Nephron progenitor cell (in vitro differentiated cells): ENCODE measurements around the gene CACNA1G.

ENCODE experiments used
- DNase-seq: peaks from one replicate; pipeline ENCODE4 v3.0.0; 2021
- H3K27ac Mint-ChIP-seq: 2 replicates; pipeline ENCODE4 v1.8.0; 2021; ENCODE audit warnings: mild to moderate bottlenecking, moderate library complexity, mixed read lengths
- H3K27me3 Mint-ChIP-seq: 2 replicates; pipeline ENCODE4 v1.8.0; 2021; ENCODE audit warnings: mild to moderate bottlenecking, low read depth, mixed read lengths; ENCODE audit not compliant: poor library complexity
- H3K36me3 Mint-ChIP-seq: 2 replicates; pipeline ENCODE4 v1.8.0; 2021; ENCODE audit warnings: low read depth, mixed read lengths
- H3K4me1 Mint-ChIP-seq: 2 replicates; pipeline ENCODE4 v1.8.0; 2021; ENCODE audit warnings: mixed read lengths
- H3K4me3 Mint-ChIP-seq: 2 replicates; pipeline ENCODE4 v1.8.0; 2021; ENCODE audit warnings: mild to moderate bottlenecking, moderate library complexity, mixed read lengths
- H3K9me3 Mint-ChIP-seq: 2 replicates; pipeline ENCODE4 v1.8.0; 2021; ENCODE audit warnings: mild to moderate bottlenecking, moderate library complexity, mixed read lengths
- CTCF ChIP-seq: fragments of 200-600 bp; sonication (generic); IDR thresholded peaks from 2 replicates; pipeline ENCODE4 v1.5.0; 2021; ENCODE audit warnings: antibody characterized with exemption

CACNA1G gene

DNA sequence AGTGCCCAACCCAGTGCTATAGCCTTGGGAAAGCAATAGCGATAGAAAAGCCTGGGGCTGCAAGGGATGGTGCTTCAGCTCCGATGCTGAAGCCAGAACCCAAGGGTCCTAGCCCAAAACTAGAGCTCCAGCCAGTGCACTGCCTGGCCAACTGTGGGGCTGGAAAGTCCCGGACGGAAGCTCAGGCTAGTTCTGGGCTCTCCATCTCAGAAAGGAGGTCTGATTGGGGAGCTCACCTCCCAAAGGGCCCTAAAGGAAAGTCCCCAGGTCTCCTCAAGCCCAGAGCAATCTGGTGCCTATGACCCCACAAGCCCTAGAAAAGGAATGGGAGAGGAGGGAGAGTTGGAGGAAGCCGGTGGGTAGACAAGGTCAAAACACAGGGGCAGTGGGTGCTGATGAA, 72.1 kb downstream of the CACNA1G start:
- Mint-ChIP-seq H3K27ac (no peak overlapping the region), H3K27me3 (peaks cover 79% of the 10 kb centered on the region), H3K9me3 (no peaks in the 10 kb centered on the region), H3K36me3 (no peaks in the 10 kb centered on the region), H3K4me1 (peaks cover 44% of the 10 kb centered on the region), H3K4me3 (no peak overlapping the region)
- no peak for TF ChIP-seq CTCF
- no peak for DNase-seq

- Mint-ChIP-seq H3K4me1 (peaks cover 41% of the 10 kb centered on the region), H3K27ac (no peak overlapping the region), H3K9me3 (no peaks in the 10 kb centered on the region), H3K27me3 (peaks cover 89% of the 10 kb centered on the region), H3K36me3 (no peaks in the 10 kb centered on the region), H3K4me3 (peak overlapping the region; percentile 9)
- DNase-seq, result no peak
- no peak for TF ChIP-seq CTCF
These were observed 73.2 kb downstream of the CACNA1G start for GRCh38 chr17:50633683-50634082.

- no peak for TF ChIP-seq CTCF
- Mint-ChIP-seq H3K4me1 (peaks cover 34% of the 10 kb centered on the region), H3K27ac (no peak within 1 kb of the TSS), H3K4me3 (peak within 1 kb of the TSS; percentile 36), H3K36me3 (no peaks in the 10 kb centered on the region), H3K9me3 (no peaks in the 10 kb centered on the region), H3K27me3 (peaks cover 93% of the 10 kb centered on the region)
- DNase-seq, result peak; percentile 62
These were observed 73.9 kb downstream of the CACNA1G start, which contains the start of gene ABCC3 for GRCh38 chr17:50634224-50634914. Gene ABCC3, plus strand, starts transcription at chr17:50634881. Its CDS starts 56 bp downstream, at chr17:50634937.

DNA sequence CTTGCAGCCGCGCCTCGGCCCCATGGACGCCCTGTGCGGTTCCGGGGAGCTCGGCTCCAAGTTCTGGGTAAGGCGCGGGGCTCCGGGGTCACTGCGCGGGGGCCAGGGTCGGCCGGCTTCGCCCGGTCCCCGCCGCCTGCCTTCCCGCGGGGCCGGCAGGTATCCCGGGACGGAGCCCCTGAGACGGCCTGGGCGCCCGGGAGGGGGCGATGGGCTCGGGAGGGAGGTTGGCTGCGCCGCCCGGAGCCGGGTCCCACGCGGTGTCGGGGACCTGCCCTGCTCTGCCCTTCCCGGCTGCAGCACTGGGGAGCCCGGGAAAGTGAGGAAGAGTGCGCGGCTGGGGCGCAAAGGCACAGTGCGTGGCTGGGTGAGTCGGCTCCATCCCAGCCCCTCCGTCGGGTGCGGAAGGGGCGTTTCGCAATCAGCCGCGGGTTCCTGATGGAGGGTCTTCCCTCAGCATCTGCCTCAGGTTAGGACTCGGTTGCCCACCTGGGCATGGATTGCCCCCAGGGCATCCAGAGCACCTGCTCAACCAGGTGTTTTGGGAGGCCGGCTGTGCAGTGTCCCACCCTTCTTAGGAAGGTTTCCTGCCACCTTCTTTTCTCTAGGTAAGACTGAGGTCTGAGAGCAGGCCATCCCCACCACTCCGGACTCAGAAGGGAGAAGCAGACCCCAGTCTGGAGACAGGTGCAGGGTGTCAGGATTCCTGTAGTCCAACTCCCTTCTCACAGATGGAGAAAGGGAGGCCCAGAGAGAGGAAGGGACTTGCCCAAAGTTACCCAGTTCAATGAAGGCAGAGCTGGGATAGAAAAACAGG, 74.6 kb downstream of the CACNA1G start:
- Mint-ChIP-seq H3K36me3 (no peaks in the 10 kb centered on the region), H3K27me3 (peaks cover 88% of the 10 kb centered on the region), H3K9me3 (no peaks in the 10 kb centered on the region), H3K27ac (no peak overlapping the region), H3K4me1 (peaks cover 33% of the 10 kb centered on the region), H3K4me3 (no peak overlapping the region)
- peak; percentile 48 for DNase-seq
- TF ChIP-seq CTCF, result no peak

DNA sequence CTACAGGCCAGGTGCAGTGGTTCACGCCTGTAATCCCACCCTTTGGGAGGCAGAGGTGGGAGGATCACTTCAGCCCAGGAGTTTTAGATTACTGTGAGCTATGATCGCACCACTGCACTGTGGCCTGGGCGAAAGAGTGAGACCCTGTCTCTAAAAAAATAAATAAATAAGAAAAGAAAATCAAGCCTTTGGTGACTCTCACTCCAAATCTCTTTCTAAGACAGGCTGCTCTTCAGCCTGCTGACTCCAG, 75.1 kb downstream of the CACNA1G start:
- H3K4me3 Mint-ChIP-seq, result no peak overlapping the region
- H3K9me3 Mint-ChIP-seq, result no peaks in the 10 kb centered on the region
- no peak overlapping the region for H3K27ac Mint-ChIP-seq
- peaks cover 88% of the 10 kb centered on the region for H3K27me3 Mint-ChIP-seq
- no peaks in the 10 kb centered on the region for H3K36me3 Mint-ChIP-seq
- H3K4me1 Mint-ChIP-seq, result peaks cover 34% of the 10 kb centered on the region
- DNase-seq, result no peak
- TF ChIP-seq CTCF, result no peak
